Natural killer cell (primary cell): Measurements from ENCODE around the gene GRB10. TPM values are rescaled to one million over a fixed set of nuclear protein-coding genes. Genes with fewer than 3 reads are reported as not detected.

ENCODE experiments used
- ATAC-seq, 3 donors: fragments of 150-1000 bp in 2 of 3; fragments of 200-7000 bp in 1 of 3; cut with Tn5 transposase; 1 replicate in 1 of 3; 2 replicates in 2 of 3; pipeline ENCODE4 v1.10.0; 2021; ENCODE audit warnings: mild to moderate bottlenecking in 2 of 3, moderate library complexity in 2 of 3
- DNase-seq, 2 donors: peaks; one replicate each; pipeline versions ENCODE4 v3.0.0 to v3.0.0-alpha.2; 2013 to 2021; ENCODE audit warnings: mixed read lengths in 1 of 2
- H3K27ac ChIP-seq: one replicate; pipeline ENCODE4 v1.5.1; 2013; ENCODE audit warnings: mild to moderate bottlenecking, low read length
- H3K27me3 ChIP-seq: one replicate; pipeline ENCODE4 v1.6.1; 2013; ENCODE audit warnings: low read length; ENCODE audit not compliant: control insufficient read depth, insufficient read depth
- H3K36me3 ChIP-seq: one replicate; pipeline ENCODE4 v1.6.1; 2013; ENCODE audit warnings: low read length; ENCODE audit not compliant: control insufficient read depth, insufficient read depth
- H3K4me1 ChIP-seq: one replicate; pipeline ENCODE4 v1.6.1; 2013; ENCODE audit warnings: low read length; ENCODE audit not compliant: control insufficient read depth, insufficient read depth
- H3K4me3 ChIP-seq: one replicate; pipeline ENCODE4 v1.5.1; 2013; ENCODE audit warnings: low read length
- H3K9me3 ChIP-seq: one replicate; pipeline ENCODE4 v1.6.1; 2013; ENCODE audit warnings: low read length; ENCODE audit not compliant: control insufficient read depth, insufficient read depth
- H3K27ac Mint-ChIP-seq, 2 donors: one replicate each; pipeline ENCODE4 v1.8.0; 2022; ENCODE audit warnings: mild to moderate bottlenecking in 2 of 2, mixed read lengths in 2 of 2, moderate library complexity in 1 of 2
- H3K27me3 Mint-ChIP-seq, 2 donors: one replicate each; pipeline ENCODE4 v1.8.0; 2022; ENCODE audit warnings: low read depth in 2 of 2, mixed read lengths in 2 of 2
- H3K36me3 Mint-ChIP-seq: one replicate; pipeline ENCODE4 v1.8.0; 2022; ENCODE audit warnings: mixed read lengths
- H3K4me1 Mint-ChIP-seq, 2 donors: one replicate each; pipeline ENCODE4 v1.8.0; 2022; ENCODE audit warnings: mixed read lengths in 2 of 2
- H3K4me3 Mint-ChIP-seq: one replicate; pipeline ENCODE4 v1.8.0; 2022; ENCODE audit warnings: mild to moderate bottlenecking, moderate library complexity, mixed read lengths
- H3K9me3 Mint-ChIP-seq, 2 donors: one replicate each; pipeline ENCODE4 v1.8.0; 2022; ENCODE audit warnings: mixed read lengths in 2 of 2
- CTCF ChIP-seq: fragments of 200-600 bp; IDR thresholded peaks from one replicate; pipeline ENCODE4 v1.8.0; 2022; ENCODE audit warnings: antibody characterized with exemption
- WGBS: methylation state at CpG from one replicate; pipeline ENCODE4 v1.1.7; 2013; ENCODE audit warnings: missing lambda C conversion rate; ENCODE audit not compliant: insufficient coverage; 5-methylcytosine and 5-hydroxymethylcytosine counted together
- intact Hi-C: fragments of 100-400 bp; cut with micrococcal nuclease; formaldehyde crosslinking; loops from one replicate; pipeline ENCODE4 v1.14.2; 2022
- total RNA-seq, 4 donors: library from RNA; stranded (reverse); fragments of 120-200 nt in 1 of 4; gene quantifications; one replicate each; pipeline versions ENCODE4 v1.2.3 to v1.2.4, GENCODE V29; 2013 to 2022

The GRB10 gene
- total RNA-seq, 3 donors from 2014 or later (not counting 1 experiment from before 2014, with no cell fraction given): 0.16 to 24.4 (median 1.4) TPM

GRCh38 chr7:50822706-50823105 is 40.0 kb upstream of the GRB10 start:
- no peaks in the 10 kb centered on the region for H3K36me3 Mint-ChIP-seq
- DNase-seq: no peak
- intact Hi-C loops: no loop called here
- Histone ChIP-seq H3K4me3 (no peak overlapping the region), H3K27ac (no peak overlapping the region), H3K4me1 (no peaks in the 10 kb centered on the region), H3K9me3 (no peaks in the 10 kb centered on the region), H3K36me3 (no peaks in the 10 kb centered on the region), H3K27me3 (no peaks in the 10 kb centered on the region)
- no peak for TF ChIP-seq CTCF
- no peaks in the 10 kb centered on the region for H3K4me1 Mint-ChIP-seq
- no peak overlapping the region for H3K27ac Mint-ChIP-seq
- H3K9me3 Mint-ChIP-seq: no peaks in the 10 kb centered on the region
- 94% methylated on average over 3 of the region's 5 CpGs for WGBS
- H3K4me3 Mint-ChIP-seq: no peak overlapping the region
- ATAC-seq: no peak
- H3K27me3 Mint-ChIP-seq: peaks cover 9 to 35% of the 10 kb centered on the region in 2 donors

- no peaks in the 10 kb centered on the region for H3K9me3 Mint-ChIP-seq
These were observed 39.4 kb upstream of the GRB10 start for GRCh38 chr7:50822110-50822509.

GRCh38 chr7:50821457-50822008 is 38.8 kb upstream of the GRB10 start:
- no peak overlapping the region for H3K27ac ChIP-seq
- no peaks in the 10 kb centered on the region for H3K36me3 ChIP-seq
- H3K27me3 Mint-ChIP-seq: peaks cover 10 to 36% of the 10 kb centered on the region in 2 donors
- H3K9me3 Mint-ChIP-seq: no peaks in the 10 kb centered on the region
- H3K4me3 Mint-ChIP-seq: no peak overlapping the region
- ATAC-seq (no peak), DNase-seq (no peak)
- no peaks in the 10 kb centered on the region for H3K27me3 ChIP-seq
- no peak overlapping the region for H3K4me3 ChIP-seq
- no peaks in the 10 kb centered on the region for H3K36me3 Mint-ChIP-seq
- TF ChIP-seq CTCF: no peak
- no peak overlapping the region for H3K27ac Mint-ChIP-seq
- intact Hi-C loops: no loop called here
- H3K4me1 Mint-ChIP-seq: no peaks in the 10 kb centered on the region
- no peaks in the 10 kb centered on the region for H3K9me3 ChIP-seq
- no peaks in the 10 kb centered on the region for H3K4me1 ChIP-seq
- WGBS: 92% methylated on average over 11 of the region's 11 CpGs

More at GRCh38 chr7:50822110-50822509, 39.4 kb upstream of the GRB10 start:
- Histone ChIP-seq H3K9me3 (no peaks in the 10 kb centered on the region), H3K4me1 (no peaks in the 10 kb centered on the region), H3K27me3 (no peaks in the 10 kb centered on the region), H3K36me3 (no peaks in the 10 kb centered on the region), H3K27ac (no peak overlapping the region), H3K4me3 (no peak overlapping the region)
- ATAC-seq: no peak
- WGBS: 88% methylated on average over 5 of the region's 5 CpGs
- Mint-ChIP-seq H3K36me3 (no peaks in the 10 kb centered on the region), H3K27ac (no peak overlapping the region), H3K4me1 (no peaks in the 10 kb centered on the region), H3K4me3 (no peak overlapping the region), H3K27me3 (peaks cover 9 to 35% of the 10 kb centered on the region in 2 donors)
- DNase-seq: no peak
- intact Hi-C loops: no loop called here
- TF ChIP-seq CTCF: no peak

GRCh38 chr7:50818324-50818723 is 35.6 kb upstream of the GRB10 start:
- no peaks in the 10 kb centered on the region for H3K36me3 Mint-ChIP-seq
- H3K27ac Mint-ChIP-seq: no peak overlapping the region
- H3K27me3 Mint-ChIP-seq: peaks cover 9 to 30% of the 10 kb centered on the region in 2 donors
- ATAC-seq (no peak), DNase-seq (no peak)
- intact Hi-C loops: no loop called here
- H3K4me3 Mint-ChIP-seq: no peak overlapping the region
- Histone ChIP-seq H3K4me3 (no peak overlapping the region), H3K27ac (no peak overlapping the region), H3K4me1 (no peaks in the 10 kb centered on the region), H3K9me3 (no peaks in the 10 kb centered on the region), H3K36me3 (no peaks in the 10 kb centered on the region), H3K27me3 (no peaks in the 10 kb centered on the region)
- no peaks in the 10 kb centered on the region for H3K4me1 Mint-ChIP-seq
- 91% methylated on average over 4 of the region's 6 CpGs for WGBS
- no peak for TF ChIP-seq CTCF
- H3K9me3 Mint-ChIP-seq: no peaks in the 10 kb centered on the region
